Fibroblast of villous mesenchyme (primary cell): ENCODE measurements around the gene DST. TPM values are rescaled to one million over a fixed set of nuclear protein-coding genes. Genes with fewer than 3 reads are reported as not detected.
A peak's percentile ranks its signal among the peaks of the same experiment; 100 is the strongest.

Source experiments
- DNase-seq: peaks from one replicate; pipeline ENCODE4 v3.0.0-alpha.2; 2010; ENCODE audit warnings: low read depth
- H3K4me3 ChIP-seq: 2 replicates; pipeline ENCODE4 v1.5.1; 2011; ENCODE audit warnings: low read depth, mild to moderate bottlenecking, low read length
- total RNA-seq: library from RNA; depleted of rRNA; stranded (reverse); fragments of >200 nt; gene quantifications from 2 replicates; pipeline ENCODE4 v1.2.3, GENCODE V29; 2012
- TF ChIP-seq, protein P1 (sequence below): IDR thresholded peaks from 2 replicates; pipeline ENCODE4 v1.5.1; 2012; ENCODE audit warnings: low read depth, mild to moderate bottlenecking, low read length; ENCODE audit not compliant: insufficient read depth

The DST gene
- total RNA-seq, 1 donor = 509 TPM

- TF ChIP-seq, protein P1, sequence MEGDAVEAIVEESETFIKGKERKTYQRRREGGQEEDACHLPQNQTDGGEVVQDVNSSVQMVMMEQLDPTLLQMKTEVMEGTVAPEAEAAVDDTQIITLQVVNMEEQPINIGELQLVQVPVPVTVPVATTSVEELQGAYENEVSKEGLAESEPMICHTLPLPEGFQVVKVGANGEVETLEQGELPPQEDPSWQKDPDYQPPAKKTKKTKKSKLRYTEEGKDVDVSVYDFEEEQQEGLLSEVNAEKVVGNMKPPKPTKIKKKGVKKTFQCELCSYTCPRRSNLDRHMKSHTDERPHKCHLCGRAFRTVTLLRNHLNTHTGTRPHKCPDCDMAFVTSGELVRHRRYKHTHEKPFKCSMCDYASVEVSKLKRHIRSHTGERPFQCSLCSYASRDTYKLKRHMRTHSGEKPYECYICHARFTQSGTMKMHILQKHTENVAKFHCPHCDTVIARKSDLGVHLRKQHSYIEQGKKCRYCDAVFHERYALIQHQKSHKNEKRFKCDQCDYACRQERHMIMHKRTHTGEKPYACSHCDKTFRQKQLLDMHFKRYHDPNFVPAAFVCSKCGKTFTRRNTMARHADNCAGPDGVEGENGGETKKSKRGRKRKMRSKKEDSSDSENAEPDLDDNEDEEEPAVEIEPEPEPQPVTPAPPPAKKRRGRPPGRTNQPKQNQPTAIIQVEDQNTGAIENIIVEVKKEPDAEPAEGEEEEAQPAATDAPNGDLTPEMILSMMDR = no peak
- H3K4me3 ChIP-seq = no peak overlapping the region
- no peak for DNase-seq
These were observed 3.9 kb downstream of the DST start for GRCh38 chr6:56638760-56639159.

GRCh38 chr6:56637640-56638039 is 5.0 kb downstream of the DST start:
- DNase-seq = peak; percentile 81
- TF ChIP-seq, protein P1 = peak; percentile 52
- no peak overlapping the region for H3K4me3 ChIP-seq

DNA sequence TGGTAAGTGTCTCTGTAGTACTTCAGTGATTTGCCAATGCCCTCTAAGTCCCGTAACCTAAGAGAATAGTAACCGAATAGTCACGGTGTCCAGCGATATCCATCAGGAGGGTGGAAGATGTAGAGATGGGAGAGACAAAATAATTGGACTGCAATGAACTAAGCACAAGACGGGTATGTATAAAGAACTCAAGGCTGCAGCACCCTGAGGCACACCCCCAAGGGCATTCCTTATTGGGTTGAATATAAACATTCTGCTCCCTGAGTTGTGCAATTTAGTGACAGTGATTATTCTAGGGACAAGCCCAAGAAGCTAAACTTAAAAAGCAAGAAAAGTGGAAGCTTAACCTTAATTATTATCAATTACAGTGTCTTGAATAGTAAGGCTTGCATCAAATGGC is 14.6 kb downstream of the DST start:
- TF ChIP-seq, protein P1 = no peak
- no peak overlapping the region for H3K4me3 ChIP-seq
- DNase-seq = peak; percentile 36

GRCh38 chr6:56625356-56625755 is 17.3 kb downstream of the DST start:
- no peak overlapping the region for H3K4me3 ChIP-seq
- no peak for DNase-seq
- TF ChIP-seq, protein P1 = no peak

DNA sequence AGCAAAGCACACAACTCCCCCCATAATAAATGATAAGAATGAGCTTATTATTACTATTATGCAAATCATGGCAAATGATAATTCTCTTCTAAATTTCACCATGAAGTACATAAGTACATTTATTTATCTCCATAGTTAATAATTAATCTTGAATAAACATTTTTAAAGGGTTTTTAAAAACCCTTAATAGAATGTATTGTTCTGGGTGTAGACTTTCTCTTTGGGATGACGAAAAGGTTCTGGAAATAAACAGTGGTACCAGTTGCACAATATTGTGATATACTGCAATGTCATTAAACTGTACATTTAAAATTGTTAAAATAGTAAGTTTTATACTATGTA is 18.0 kb downstream of the DST start:
- no peak for DNase-seq
- no peak overlapping the region for H3K4me3 ChIP-seq
- TF ChIP-seq, protein P1 = no peak

DNA sequence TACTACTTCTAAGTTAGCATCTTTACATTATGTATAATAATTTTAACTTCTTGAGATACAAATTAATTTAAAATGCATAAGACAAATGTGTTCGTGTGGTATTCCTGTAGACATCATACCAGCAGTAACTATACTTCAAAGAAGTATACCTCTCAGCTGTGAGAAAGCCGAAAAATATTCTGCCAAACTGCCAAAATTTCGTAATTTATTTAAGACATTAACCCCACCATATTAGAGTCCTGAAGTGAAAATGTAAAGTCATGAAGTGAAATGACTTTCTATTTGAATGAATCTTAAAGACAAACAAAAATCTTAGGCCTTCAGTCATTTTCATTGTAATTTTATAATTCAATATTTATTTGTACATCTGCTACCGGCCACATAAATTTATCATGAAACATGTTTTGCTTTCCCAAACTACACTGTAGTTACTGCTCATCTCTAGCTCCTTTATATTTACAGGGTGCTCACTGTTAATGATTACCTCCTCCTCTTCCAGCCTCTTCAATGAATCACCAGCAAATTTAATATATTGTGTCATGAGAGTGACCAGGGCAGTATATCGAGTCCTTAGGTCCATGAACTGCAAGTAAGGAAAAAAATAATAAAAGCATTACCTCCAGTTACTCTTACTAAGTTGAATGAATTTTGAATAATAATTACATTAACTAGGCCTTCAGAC is 18.5 kb downstream of the DST start:
- TF ChIP-seq, protein P1 = no peak
- H3K4me3 ChIP-seq = no peak overlapping the region
- no peak for DNase-seq
